Natural killer cell (primary cell): Measurements from ENCODE around the gene AQP7. TPM values are rescaled to one million over a fixed set of nuclear protein-coding genes. Genes with fewer than 3 reads are reported as not detected.

Source experiments
- ATAC-seq, 3 donors: fragments of 150-1000 bp in 2 of 3; fragments of 200-7000 bp in 1 of 3; cut with Tn5 transposase; 1 replicate in 1 of 3; 2 replicates in 2 of 3; pipeline ENCODE4 v1.10.0; 2021; ENCODE audit warnings: mild to moderate bottlenecking in 2 of 3, moderate library complexity in 2 of 3
- DNase-seq, 2 donors: peaks; one replicate each; pipeline versions ENCODE4 v3.0.0 to v3.0.0-alpha.2; 2013 to 2021; ENCODE audit warnings: mixed read lengths in 1 of 2
- H3K27ac ChIP-seq: one replicate; pipeline ENCODE4 v1.5.1; 2013; ENCODE audit warnings: mild to moderate bottlenecking, low read length
- H3K27me3 ChIP-seq: one replicate; pipeline ENCODE4 v1.6.1; 2013; ENCODE audit warnings: low read length; ENCODE audit not compliant: control insufficient read depth, insufficient read depth
- H3K36me3 ChIP-seq: one replicate; pipeline ENCODE4 v1.6.1; 2013; ENCODE audit warnings: low read length; ENCODE audit not compliant: control insufficient read depth, insufficient read depth
- H3K4me1 ChIP-seq: one replicate; pipeline ENCODE4 v1.6.1; 2013; ENCODE audit warnings: low read length; ENCODE audit not compliant: control insufficient read depth, insufficient read depth
- H3K4me3 ChIP-seq: one replicate; pipeline ENCODE4 v1.5.1; 2013; ENCODE audit warnings: low read length
- H3K9me3 ChIP-seq: one replicate; pipeline ENCODE4 v1.6.1; 2013; ENCODE audit warnings: low read length; ENCODE audit not compliant: control insufficient read depth, insufficient read depth
- H3K27ac Mint-ChIP-seq, 2 donors: one replicate each; pipeline ENCODE4 v1.8.0; 2022; ENCODE audit warnings: mild to moderate bottlenecking in 2 of 2, mixed read lengths in 2 of 2, moderate library complexity in 1 of 2
- H3K27me3 Mint-ChIP-seq, 2 donors: one replicate each; pipeline ENCODE4 v1.8.0; 2022; ENCODE audit warnings: low read depth in 2 of 2, mixed read lengths in 2 of 2
- H3K36me3 Mint-ChIP-seq: one replicate; pipeline ENCODE4 v1.8.0; 2022; ENCODE audit warnings: mixed read lengths
- H3K4me1 Mint-ChIP-seq, 2 donors: one replicate each; pipeline ENCODE4 v1.8.0; 2022; ENCODE audit warnings: mixed read lengths in 2 of 2
- H3K4me3 Mint-ChIP-seq: one replicate; pipeline ENCODE4 v1.8.0; 2022; ENCODE audit warnings: mild to moderate bottlenecking, moderate library complexity, mixed read lengths
- H3K9me3 Mint-ChIP-seq, 2 donors: one replicate each; pipeline ENCODE4 v1.8.0; 2022; ENCODE audit warnings: mixed read lengths in 2 of 2
- WGBS: methylation state at CpG from one replicate; pipeline ENCODE4 v1.1.7; 2013; ENCODE audit warnings: missing lambda C conversion rate; ENCODE audit not compliant: insufficient coverage; 5-methylcytosine and 5-hydroxymethylcytosine counted together
- intact Hi-C: fragments of 100-400 bp; cut with micrococcal nuclease; formaldehyde crosslinking; loops from one replicate; pipeline ENCODE4 v1.14.2; 2022
- total RNA-seq, 4 donors: library from RNA; stranded (reverse); fragments of 120-200 nt in 1 of 4; gene quantifications; one replicate each; pipeline versions ENCODE4 v1.2.3 to v1.2.4, GENCODE V29; 2013 to 2022
- TF ChIP-seq, protein P1 (sequence below): fragments of 200-600 bp; IDR thresholded peaks from one replicate; pipeline ENCODE4 v1.8.0; 2022; ENCODE audit warnings: antibody characterized with exemption

AQP7 gene
- total RNA-seq, 3 donors from 2014 or later (not counting 1 experiment from before 2014, with no cell fraction given) = not detected

DNA sequence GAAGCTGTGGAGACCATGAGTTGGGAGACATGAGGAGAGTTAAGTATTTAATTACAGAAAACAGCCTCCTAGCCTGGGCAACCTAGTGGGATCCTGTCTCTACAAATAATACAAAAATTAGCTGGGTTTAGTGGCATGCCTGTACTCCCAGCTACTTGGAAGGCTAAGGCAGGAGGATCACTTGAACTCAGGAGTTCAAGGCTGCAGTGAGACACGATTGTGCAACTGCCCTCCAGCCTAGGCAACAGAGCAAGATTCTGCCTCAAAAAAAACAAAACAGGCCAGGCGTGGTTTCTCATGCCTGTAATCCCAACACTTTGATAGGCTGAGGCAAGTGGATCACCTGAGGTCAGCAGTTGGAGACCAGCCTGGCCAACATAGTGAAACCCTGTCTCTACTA is 52.6 kb downstream of the AQP7 start:
- WGBS = 96% methylated on average over 2 of the region's 2 CpGs
- ATAC-seq = no peak
- H3K27ac ChIP-seq = no peak overlapping the region
- no peak overlapping the region for H3K4me3 ChIP-seq
- DNase-seq = no peak
- no peak overlapping the region for H3K4me3 Mint-ChIP-seq
- peaks cover 26% of the 10 kb centered on the region for H3K36me3 Mint-ChIP-seq
- H3K4me1 ChIP-seq = no peaks in the 10 kb centered on the region
- peaks cover 48% of the 10 kb centered on the region for H3K36me3 ChIP-seq
- H3K27me3 ChIP-seq = no peaks in the 10 kb centered on the region
- TF ChIP-seq, protein P1, sequence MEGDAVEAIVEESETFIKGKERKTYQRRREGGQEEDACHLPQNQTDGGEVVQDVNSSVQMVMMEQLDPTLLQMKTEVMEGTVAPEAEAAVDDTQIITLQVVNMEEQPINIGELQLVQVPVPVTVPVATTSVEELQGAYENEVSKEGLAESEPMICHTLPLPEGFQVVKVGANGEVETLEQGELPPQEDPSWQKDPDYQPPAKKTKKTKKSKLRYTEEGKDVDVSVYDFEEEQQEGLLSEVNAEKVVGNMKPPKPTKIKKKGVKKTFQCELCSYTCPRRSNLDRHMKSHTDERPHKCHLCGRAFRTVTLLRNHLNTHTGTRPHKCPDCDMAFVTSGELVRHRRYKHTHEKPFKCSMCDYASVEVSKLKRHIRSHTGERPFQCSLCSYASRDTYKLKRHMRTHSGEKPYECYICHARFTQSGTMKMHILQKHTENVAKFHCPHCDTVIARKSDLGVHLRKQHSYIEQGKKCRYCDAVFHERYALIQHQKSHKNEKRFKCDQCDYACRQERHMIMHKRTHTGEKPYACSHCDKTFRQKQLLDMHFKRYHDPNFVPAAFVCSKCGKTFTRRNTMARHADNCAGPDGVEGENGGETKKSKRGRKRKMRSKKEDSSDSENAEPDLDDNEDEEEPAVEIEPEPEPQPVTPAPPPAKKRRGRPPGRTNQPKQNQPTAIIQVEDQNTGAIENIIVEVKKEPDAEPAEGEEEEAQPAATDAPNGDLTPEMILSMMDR = no peak
- no peaks in the 10 kb centered on the region for H3K9me3 ChIP-seq
- intact Hi-C loops = no loop called here
- H3K4me1 Mint-ChIP-seq = peaks cover 0 to 7% of the 10 kb centered on the region in 2 donors
- H3K27me3 Mint-ChIP-seq = no peaks in the 10 kb centered on the region
- no peaks in the 10 kb centered on the region for H3K9me3 Mint-ChIP-seq
- no peak overlapping the region for H3K27ac Mint-ChIP-seq

DNA sequence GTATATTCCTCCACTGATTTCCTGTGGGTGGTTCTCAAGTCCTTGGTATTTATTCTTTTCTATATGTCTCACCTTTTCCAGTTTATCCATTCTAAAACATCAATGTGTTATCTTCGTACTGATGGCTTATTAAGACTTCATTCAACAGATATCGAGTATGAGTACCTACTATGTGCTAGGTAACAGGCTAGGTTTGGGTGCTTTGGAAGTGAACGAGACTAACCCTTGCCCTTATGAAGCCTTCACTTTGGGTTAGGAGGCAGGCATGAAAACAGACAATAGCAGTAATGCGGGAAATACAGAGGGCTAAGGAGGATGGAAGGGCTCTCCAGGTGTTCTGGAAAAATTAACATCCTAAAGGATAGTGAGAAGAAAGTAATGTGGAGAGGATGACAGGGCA is 53.4 kb downstream of the AQP7 start:
- DNase-seq (no peak), ATAC-seq (no peak)
- no peaks in the 10 kb centered on the region for H3K4me1 ChIP-seq
- no peak overlapping the region for H3K4me3 ChIP-seq
- H3K27me3 Mint-ChIP-seq = no peaks in the 10 kb centered on the region
- no peaks in the 10 kb centered on the region for H3K9me3 Mint-ChIP-seq
- H3K27me3 ChIP-seq = no peaks in the 10 kb centered on the region
- 100% methylated on average over 4 of the region's 4 CpGs for WGBS
- peaks cover 29% of the 10 kb centered on the region for H3K36me3 Mint-ChIP-seq
- no peak overlapping the region for H3K4me3 Mint-ChIP-seq
- H3K27ac ChIP-seq = no peak overlapping the region
- H3K9me3 ChIP-seq = no peaks in the 10 kb centered on the region
- H3K27ac Mint-ChIP-seq = peak overlapping the region in 1 of 2 donors; percentile 3
- H3K36me3 ChIP-seq = peaks cover 49% of the 10 kb centered on the region
- H3K4me1 Mint-ChIP-seq = peaks cover 0 to 1% of the 10 kb centered on the region in 2 donors
- TF ChIP-seq, protein P1 = no peak
- intact Hi-C loops = no loop called here

DNA sequence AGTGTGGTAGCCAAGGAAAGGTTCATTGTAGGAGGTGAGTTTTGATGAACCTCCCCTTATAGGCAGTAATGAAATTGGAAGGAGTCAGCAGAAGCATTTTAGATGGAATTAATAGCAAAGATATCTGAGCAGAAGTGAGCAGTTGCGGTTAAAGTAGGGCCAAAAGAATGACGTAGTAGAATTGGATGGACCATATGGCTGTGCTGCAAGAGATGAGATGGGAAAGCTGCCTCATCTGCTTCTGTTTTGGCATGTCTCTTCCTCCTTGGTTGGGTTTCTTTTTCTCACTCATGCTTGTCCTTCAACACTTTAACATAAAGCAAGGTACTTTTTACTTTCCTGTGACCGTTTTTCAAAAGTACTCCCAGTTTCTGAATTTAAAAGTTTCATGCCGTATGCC is 55.8 kb downstream of the AQP7 start:
- 100% methylated on average over 2 of the region's 4 CpGs for WGBS
- H3K36me3 ChIP-seq = peaks cover 66% of the 10 kb centered on the region
- H3K9me3 Mint-ChIP-seq = no peaks in the 10 kb centered on the region
- no peaks in the 10 kb centered on the region for H3K4me1 ChIP-seq
- no peak overlapping the region for H3K27ac Mint-ChIP-seq
- no peak overlapping the region for H3K4me3 Mint-ChIP-seq
- TF ChIP-seq, protein P1 = no peak
- H3K9me3 ChIP-seq = no peaks in the 10 kb centered on the region
- DNase-seq (no peak), ATAC-seq (no peak)
- intact Hi-C loops = no loop called here
- peaks cover 32% of the 10 kb centered on the region for H3K36me3 Mint-ChIP-seq
- H3K27ac ChIP-seq = no peak overlapping the region
- no peak overlapping the region for H3K4me3 ChIP-seq
- no peaks in the 10 kb centered on the region for H3K27me3 ChIP-seq
- H3K4me1 Mint-ChIP-seq = no peaks in the 10 kb centered on the region
- no peaks in the 10 kb centered on the region for H3K27me3 Mint-ChIP-seq

DNA sequence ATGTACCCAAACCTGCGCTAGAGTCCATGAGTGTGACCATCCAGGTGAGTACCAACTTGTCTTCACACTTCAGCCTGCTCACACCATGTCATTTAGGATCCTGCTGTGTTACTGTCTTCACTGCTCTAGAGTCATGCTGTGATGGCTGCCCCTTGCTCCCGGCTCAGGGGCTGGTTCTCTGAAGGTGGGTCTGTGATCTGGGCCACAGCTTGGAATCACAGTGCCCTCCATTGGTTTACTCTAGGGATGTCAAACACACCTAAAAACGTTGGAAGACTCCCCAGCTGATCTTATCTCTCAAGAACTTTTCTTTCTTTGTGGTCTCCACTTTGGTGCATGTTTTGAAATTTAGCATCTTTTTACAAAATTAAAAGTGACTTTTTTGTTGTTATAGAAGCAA is 58.2 kb downstream of the AQP7 start:
- intact Hi-C loops = no loop called here
- Mint-ChIP-seq H3K4me1 (peaks cover 21% of the 10 kb centered on the region in 2 donors), H3K36me3 (peaks cover 41% of the 10 kb centered on the region), H3K27ac (no peak overlapping the region), H3K4me3 (no peak overlapping the region), H3K9me3 (peaks cover 0 to under 1% of the 10 kb centered on the region in 2 donors), H3K27me3 (no peaks in the 10 kb centered on the region)
- DNase-seq (no peak), ATAC-seq (no peak)
- peaks cover 79% of the 10 kb centered on the region for H3K36me3 ChIP-seq
- peaks cover 13% of the 10 kb centered on the region for H3K4me1 ChIP-seq
- peaks cover 9% of the 10 kb centered on the region for H3K9me3 ChIP-seq
- H3K27me3 ChIP-seq = no peaks in the 10 kb centered on the region
- WGBS = 86% methylated on average over 3 of the region's 3 CpGs
- TF ChIP-seq, protein P1 = no peak
- no peak overlapping the region for H3K4me3 ChIP-seq
- H3K27ac ChIP-seq = no peak overlapping the region
